Activated CD8-positive, alpha-beta memory T cell treated with anti-CD3 and anti-CD28 coated beads, Interleukin-2, amount 10 ng/mL, durations not matched to agents 7 days and 5 days (primary cell): Measurements from ENCODE around the gene ALDH3B1. TPM values are rescaled to one million over a fixed set of nuclear protein-coding genes. Genes with fewer than 3 reads are reported as not detected.

ENCODE experiments used
- ATAC-seq: fragments of 150-1000 bp; cut with Tn5 transposase; one replicate; pipeline ENCODE4 v1.10.0; 2021; ENCODE audit warnings: moderate library complexity
- CTCF ChIA-PET: fragments of 350-600 bp; sonication (Branson Sonifier 250); formaldehyde crosslinking; loops from one replicate; lab custom pipeline; 2021; ENCODE audit warnings: antibody characterized with exemption; lab: Charles Lee
- DNase-seq: peaks from one replicate; pipeline ENCODE4 v3.0.0-alpha.2; 2020
- H3K27ac Mint-ChIP-seq: one replicate; pipeline ENCODE4 v1.8.0; 2021; ENCODE audit warnings: mild to moderate bottlenecking, mixed read lengths
- H3K27me3 Mint-ChIP-seq: one replicate; pipeline ENCODE4 v1.8.0; 2021; ENCODE audit warnings: mixed read lengths
- H3K36me3 Mint-ChIP-seq: one replicate; pipeline ENCODE4 v1.8.0; 2021; ENCODE audit warnings: mild to moderate bottlenecking, mixed read lengths
- H3K4me1 Mint-ChIP-seq: one replicate; pipeline ENCODE4 v1.8.0; 2021; ENCODE audit warnings: mixed read lengths
- H3K4me3 Mint-ChIP-seq: one replicate; pipeline ENCODE4 v1.8.0; 2021; ENCODE audit warnings: mild to moderate bottlenecking, moderate library complexity, mixed read lengths
- H3K9me3 Mint-ChIP-seq: one replicate; pipeline ENCODE4 v1.8.0; 2022; ENCODE audit warnings: low read depth, mixed read lengths
- total RNA-seq, 2 experiments: library from RNA; stranded (reverse); gene quantifications; one replicate each; pipeline ENCODE4 v1.2.3, GENCODE V29; 2021

Gene ALDH3B1
- total RNA-seq, 2 experiments from 2014 or later, result not detected

DNA sequence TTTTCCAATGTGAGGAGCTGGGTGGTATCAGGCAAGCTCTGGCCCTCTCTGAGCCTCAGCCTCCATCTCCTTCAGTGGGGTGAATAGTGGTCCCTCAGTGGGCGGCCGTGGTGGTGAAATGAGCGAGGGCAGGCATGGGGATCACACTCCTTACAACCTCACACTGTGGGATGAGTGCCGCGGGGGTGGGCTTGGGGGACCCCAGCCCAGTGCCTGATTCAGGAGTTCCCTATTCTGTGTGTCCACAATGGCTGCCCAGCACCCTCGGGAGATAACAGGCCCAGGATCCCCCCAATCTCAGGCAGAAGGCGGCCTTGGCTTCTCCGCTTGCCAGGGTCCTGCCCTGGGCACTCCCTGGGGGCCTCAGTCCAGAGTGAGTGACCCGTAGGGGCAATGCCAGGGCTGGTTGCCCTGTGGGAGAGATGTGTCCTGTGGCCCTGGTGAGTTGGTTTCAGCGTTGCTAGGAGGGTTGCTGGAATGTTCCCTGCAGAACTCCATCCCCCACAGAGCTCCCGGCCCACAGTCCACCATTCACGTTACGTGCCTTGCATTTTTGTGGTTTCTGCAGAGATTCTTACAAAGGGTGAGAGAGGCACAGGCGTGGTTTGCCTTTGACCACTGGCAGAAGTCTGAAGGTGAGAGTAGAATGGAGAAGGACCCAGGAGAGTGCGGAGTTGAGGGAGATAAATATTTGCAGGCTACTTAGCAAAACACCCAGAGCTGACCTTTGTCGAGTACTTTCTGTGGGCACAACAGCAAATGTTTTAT, 2.9 kb downstream of the ALDH3B1 start:
- Mint-ChIP-seq H3K27me3 (no peaks in the 10 kb centered on the region), H3K4me3 (no peak overlapping the region), H3K36me3 (no peaks in the 10 kb centered on the region), H3K4me1 (peaks cover 10% of the 10 kb centered on the region), H3K9me3 (no peaks in the 10 kb centered on the region), H3K27ac (no peak overlapping the region)
- DNase-seq (no peak), ATAC-seq (no peak)
- CTCF ChIA-PET, result no interaction called here

DNA sequence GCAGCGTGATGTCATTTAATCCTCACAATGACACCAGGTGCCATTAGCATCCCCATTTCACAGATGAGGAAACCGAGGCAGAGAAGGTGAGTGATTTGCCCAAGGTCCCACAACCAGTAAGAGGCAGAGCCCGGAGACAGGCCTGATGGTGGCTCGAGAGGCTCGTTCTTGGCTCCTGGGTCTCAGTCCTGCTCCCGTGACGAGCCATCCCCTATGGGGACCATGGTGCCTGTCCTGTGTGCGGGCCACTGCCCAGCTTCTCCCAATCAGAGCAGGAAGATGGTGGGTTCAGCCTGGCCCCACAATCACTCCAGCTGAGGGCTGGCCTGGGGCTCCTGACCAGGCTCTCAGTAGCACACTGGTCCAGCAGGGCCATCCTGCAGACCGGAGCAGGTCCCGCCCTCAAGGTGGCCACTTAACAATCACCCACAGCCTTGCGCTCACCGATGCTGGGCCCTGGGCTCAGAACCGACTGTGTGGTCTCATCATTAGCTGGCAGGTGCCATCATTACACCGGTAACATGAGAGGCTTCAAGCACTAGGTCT, 3.6 kb downstream of the ALDH3B1 start:
- Mint-ChIP-seq H3K4me3 (no peak overlapping the region), H3K4me1 (peaks cover 10% of the 10 kb centered on the region), H3K27ac (no peak overlapping the region), H3K27me3 (no peaks in the 10 kb centered on the region), H3K36me3 (no peaks in the 10 kb centered on the region), H3K9me3 (no peaks in the 10 kb centered on the region)
- no peak for ATAC-seq
- CTCF ChIA-PET, result no interaction called here
- DNase-seq, result no peak

DNA sequence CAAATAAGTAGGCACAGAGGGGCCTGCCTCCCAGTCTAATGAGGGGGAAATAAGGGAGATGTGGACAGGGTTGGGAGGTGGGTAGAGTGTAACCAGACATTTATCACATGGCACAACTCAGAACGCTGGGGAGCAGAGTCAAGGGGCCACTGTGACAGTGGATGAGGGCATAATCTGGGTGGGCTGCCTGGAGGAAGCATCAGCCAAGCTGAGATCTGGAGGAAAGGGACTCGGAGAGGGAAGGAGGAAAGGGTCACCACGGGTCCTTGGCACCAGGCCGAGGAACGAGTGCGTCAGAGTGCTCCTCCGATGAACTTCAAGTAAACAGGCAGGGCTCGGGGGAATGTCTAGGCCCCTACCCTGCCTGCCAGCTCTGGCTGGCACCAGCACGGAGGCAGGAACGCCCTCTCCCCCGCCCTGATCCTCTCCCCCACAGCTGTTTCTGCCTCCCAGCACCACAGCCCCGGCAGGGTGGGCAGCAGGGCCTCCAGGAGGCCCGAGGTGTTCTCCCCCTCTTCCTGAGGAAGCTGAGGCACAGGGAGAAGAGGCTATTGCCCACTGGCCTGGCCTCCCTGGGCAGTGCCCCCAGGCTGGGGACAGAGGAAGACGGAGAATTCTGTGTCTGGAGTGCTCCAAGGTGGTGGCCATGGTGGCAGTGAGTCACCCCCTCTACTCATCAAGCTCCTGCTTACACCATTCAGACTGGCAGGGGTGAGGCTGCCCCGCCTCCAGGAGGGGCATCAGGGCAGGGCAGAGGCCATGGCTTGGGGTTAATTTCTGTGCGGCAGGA, 4.2 kb downstream of the ALDH3B1 start:
- Mint-ChIP-seq H3K36me3 (no peaks in the 10 kb centered on the region), H3K27me3 (no peaks in the 10 kb centered on the region), H3K27ac (no peak overlapping the region), H3K9me3 (no peaks in the 10 kb centered on the region), H3K4me3 (no peak overlapping the region), H3K4me1 (peaks cover 7% of the 10 kb centered on the region)
- no peak for ATAC-seq
- CTCF ChIA-PET, result no interaction called here
- no peak for DNase-seq

GRCh38 chr11:68014947-68015447, 4.9 kb downstream of the ALDH3B1 start:
- DNase-seq (no peak), ATAC-seq (no peak)
- Mint-ChIP-seq H3K27ac (no peak overlapping the region), H3K27me3 (no peaks in the 10 kb centered on the region), H3K36me3 (no peaks in the 10 kb centered on the region), H3K9me3 (no peaks in the 10 kb centered on the region), H3K4me3 (no peak overlapping the region), H3K4me1 (peaks cover 2% of the 10 kb centered on the region)
- CTCF ChIA-PET, result no interaction called here

- no peaks in the 10 kb centered on the region for H3K9me3 Mint-ChIP-seq
- no peaks in the 10 kb centered on the region for H3K27me3 Mint-ChIP-seq
- CTCF ChIA-PET, result no interaction called here
- no peaks in the 10 kb centered on the region for H3K4me1 Mint-ChIP-seq
- ATAC-seq, result no peak
- H3K27ac Mint-ChIP-seq, result no peak overlapping the region
- no peak for DNase-seq
- no peaks in the 10 kb centered on the region for H3K36me3 Mint-ChIP-seq
- H3K4me3 Mint-ChIP-seq, result no peak overlapping the region
These were observed 5.3 kb downstream of the ALDH3B1 start for GRCh38 chr11:68015467-68015866.

GRCh38 chr11:68016161-68016903, 6.2 kb downstream of the ALDH3B1 start:
- Mint-ChIP-seq H3K9me3 (no peaks in the 10 kb centered on the region), H3K4me1 (no peaks in the 10 kb centered on the region), H3K36me3 (no peaks in the 10 kb centered on the region), H3K27ac (no peak overlapping the region), H3K27me3 (no peaks in the 10 kb centered on the region), H3K4me3 (no peak overlapping the region)
- no peak for ATAC-seq
- CTCF ChIA-PET, result no interaction called here
- DNase-seq, result no peak

DNA sequence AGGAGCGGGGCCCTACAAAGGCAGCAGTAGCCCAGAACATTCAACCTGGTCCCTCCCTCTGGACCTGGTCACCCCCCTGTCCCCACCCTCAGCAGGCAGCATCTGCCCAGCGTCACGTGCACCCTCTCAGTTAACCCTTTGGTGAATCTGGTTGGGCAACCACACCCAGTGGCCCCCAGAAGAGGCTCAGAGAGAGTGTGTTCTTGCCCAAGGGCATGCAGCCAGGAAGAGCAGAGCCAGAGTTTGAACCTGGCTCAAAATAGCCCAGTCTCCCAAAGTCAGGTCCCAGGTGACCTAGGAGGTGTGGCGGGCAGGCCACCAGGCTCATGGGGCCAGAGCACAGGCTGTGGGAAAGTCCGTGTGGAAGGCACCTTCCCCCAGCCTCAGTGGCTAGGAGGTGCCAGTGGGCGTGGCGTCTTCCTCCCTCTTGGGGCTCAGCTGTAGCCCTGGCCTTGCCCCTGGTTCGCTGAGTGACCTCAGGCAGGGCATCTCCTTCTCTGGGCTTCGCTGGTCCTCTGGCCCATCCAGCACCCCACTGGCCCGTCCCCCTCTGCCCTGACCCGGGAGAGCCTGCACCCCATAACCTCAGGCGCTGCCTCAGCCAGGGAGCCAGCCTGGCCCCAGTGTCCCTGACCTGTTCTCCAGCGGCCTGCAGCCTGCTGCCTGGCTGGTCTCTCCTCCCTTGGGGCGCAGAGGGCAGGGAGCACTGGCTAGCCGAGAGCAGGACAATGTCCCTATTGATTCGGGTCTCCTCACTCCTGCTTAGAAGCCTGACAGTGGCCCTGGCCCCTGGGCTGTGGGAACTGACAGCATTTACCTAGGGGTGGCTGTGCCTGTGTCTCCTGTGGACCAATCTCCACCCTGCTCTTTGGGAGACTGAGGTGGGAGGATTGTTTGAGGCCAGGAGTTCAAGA, 7.0 kb downstream of the ALDH3B1 start:
- no peaks in the 10 kb centered on the region for H3K4me1 Mint-ChIP-seq
- H3K27ac Mint-ChIP-seq, result no peak overlapping the region
- CTCF ChIA-PET, result no interaction called here
- no peaks in the 10 kb centered on the region for H3K36me3 Mint-ChIP-seq
- no peak overlapping the region for H3K4me3 Mint-ChIP-seq
- ATAC-seq (no peak), DNase-seq (no peak)
- no peaks in the 10 kb centered on the region for H3K9me3 Mint-ChIP-seq
- no peaks in the 10 kb centered on the region for H3K27me3 Mint-ChIP-seq

DNA sequence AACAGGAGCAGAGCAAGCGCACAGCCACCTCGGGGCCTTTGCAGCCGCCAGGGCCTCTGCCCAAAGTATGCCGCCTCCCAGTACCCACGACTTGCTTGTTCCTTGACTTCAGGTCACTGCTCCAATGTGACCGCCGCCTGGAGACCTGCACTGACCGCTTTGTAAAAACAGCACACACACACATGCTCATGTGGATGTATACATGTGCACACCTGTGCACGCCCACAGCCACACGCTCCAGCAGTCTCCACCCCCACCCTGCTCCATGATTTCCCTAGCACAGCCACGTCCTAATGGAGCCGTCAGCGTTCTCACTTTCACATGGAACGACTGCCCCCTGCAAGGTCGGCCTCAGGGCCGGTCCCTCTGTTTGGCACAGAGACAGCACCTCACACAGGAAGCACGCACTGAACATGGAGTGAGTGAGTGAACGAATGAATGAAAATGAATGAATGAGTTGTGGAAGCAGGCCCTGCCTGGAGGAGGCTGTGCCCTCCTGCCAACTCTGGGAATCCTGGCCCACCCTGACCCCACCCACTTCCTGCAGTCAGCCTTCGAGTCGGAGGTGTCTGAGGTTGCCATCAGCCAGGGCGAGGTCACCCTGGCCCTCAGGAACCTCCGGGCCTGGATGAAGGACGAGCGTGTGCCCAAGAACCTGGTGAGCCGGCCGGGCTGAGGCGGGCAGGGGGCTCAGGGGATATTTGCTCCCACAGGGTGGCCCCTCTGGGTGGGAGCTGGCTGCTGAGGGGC, 8.0 kb downstream of the ALDH3B1 start:
- H3K27ac Mint-ChIP-seq, result no peak overlapping the region
- H3K27me3 Mint-ChIP-seq, result no peaks in the 10 kb centered on the region
- no peaks in the 10 kb centered on the region for H3K4me1 Mint-ChIP-seq
- CTCF ChIA-PET, result no interaction called here
- no peaks in the 10 kb centered on the region for H3K36me3 Mint-ChIP-seq
- no peaks in the 10 kb centered on the region for H3K9me3 Mint-ChIP-seq
- DNase-seq (no peak), ATAC-seq (no peak)
- H3K4me3 Mint-ChIP-seq, result no peak overlapping the region

- no peak for DNase-seq
- H3K27ac Mint-ChIP-seq, result no peak overlapping the region
- no peak overlapping the region for H3K4me3 Mint-ChIP-seq
- no peak for ATAC-seq
- H3K27me3 Mint-ChIP-seq, result no peaks in the 10 kb centered on the region
- CTCF ChIA-PET, result no interaction called here
- no peaks in the 10 kb centered on the region for H3K9me3 Mint-ChIP-seq
- no peaks in the 10 kb centered on the region for H3K4me1 Mint-ChIP-seq
- no peaks in the 10 kb centered on the region for H3K36me3 Mint-ChIP-seq
These were observed 8.6 kb downstream of the ALDH3B1 start for GRCh38 chr11:68018730-68019190.

DNA sequence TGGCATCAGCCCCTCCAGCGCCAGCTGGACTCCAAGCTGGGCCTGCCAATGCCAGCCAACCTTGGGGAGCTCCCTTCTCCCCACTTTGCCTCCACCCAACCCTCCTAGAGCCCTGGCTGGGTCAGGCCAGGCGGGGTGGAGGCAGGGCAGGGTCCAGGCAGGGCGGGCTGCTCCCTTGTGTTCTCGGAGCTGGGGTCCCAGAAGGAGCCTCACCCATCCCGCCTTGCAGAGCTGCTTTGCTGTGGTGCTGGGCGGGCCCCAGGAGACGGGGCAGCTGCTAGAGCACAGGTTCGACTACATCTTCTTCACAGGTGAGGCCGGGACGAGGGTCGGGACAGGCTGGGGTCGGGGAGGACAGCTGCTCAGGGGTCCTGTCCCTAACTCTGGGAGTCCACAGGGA, 9.4 kb downstream of the ALDH3B1 start:
- no peaks in the 10 kb centered on the region for H3K9me3 Mint-ChIP-seq
- H3K36me3 Mint-ChIP-seq, result no peaks in the 10 kb centered on the region
- H3K4me3 Mint-ChIP-seq, result no peak overlapping the region
- CTCF ChIA-PET, result no interaction called here
- H3K27me3 Mint-ChIP-seq, result no peaks in the 10 kb centered on the region
- no peak for ATAC-seq
- DNase-seq, result no peak
- H3K27ac Mint-ChIP-seq, result no peak overlapping the region
- H3K4me1 Mint-ChIP-seq, result no peaks in the 10 kb centered on the region

DNA sequence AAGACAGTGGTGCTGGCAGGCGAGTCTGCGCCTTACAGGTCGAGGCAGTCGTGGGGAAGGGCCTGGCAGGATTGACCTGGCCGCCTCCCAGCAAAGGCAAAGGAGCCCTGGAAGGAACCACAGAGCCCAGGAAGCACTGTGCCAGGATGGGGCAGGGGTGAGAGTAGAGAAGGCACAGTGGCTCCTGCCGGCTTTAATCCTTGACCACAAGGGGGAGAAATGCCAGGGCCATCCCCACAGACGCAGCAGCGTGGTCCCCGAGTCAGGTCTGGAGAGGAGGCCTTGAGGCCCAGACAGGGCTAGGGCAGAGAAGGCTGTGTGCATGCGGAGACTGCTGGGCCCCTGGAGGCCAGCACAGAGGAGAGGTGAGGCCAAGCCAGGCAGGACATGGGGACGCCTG, 10.4 kb downstream of the ALDH3B1 start:
- Mint-ChIP-seq H3K9me3 (no peaks in the 10 kb centered on the region), H3K36me3 (no peaks in the 10 kb centered on the region), H3K27ac (no peak overlapping the region), H3K27me3 (peaks cover 2% of the 10 kb centered on the region), H3K4me3 (no peak overlapping the region), H3K4me1 (no peaks in the 10 kb centered on the region)
- no peak for ATAC-seq
- CTCF ChIA-PET, result no interaction called here
- DNase-seq, result no peak

DNA sequence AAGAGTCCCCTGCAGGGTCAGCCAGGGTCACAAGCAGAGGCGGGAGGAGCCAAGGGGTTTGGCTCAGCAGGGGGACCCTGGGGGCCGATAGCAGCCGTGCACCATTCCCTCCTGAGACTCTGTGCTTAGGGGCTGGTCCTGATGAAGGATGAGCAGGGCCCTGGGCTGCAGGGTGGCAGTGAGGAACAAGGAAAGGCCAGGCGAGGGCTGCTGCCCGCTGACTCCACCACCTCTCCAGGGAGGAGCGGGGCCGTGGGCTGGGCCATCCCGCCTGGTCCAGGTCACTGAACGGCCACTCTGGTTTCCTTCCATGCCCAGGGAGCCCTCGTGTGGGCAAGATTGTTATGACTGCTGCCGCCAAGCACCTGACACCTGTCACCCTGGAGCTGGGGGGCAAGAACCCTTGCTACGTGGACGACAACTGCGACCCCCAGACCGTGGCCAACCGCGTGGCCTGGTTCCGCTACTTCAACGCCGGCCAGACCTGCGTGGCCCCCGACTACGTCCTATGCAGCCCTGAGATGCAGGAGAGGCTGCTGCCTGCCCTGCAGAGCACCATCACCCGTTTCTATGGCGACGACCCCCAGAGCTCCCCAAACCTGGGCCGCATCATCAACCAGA, 11.2 kb downstream of the ALDH3B1 start:
- no peak overlapping the region for H3K27ac Mint-ChIP-seq
- DNase-seq (no peak), ATAC-seq (no peak)
- H3K4me1 Mint-ChIP-seq, result peaks cover 2% of the 10 kb centered on the region
- CTCF ChIA-PET, result no interaction called here
- peaks cover 2% of the 10 kb centered on the region for H3K27me3 Mint-ChIP-seq
- no peaks in the 10 kb centered on the region for H3K36me3 Mint-ChIP-seq
- H3K9me3 Mint-ChIP-seq, result no peaks in the 10 kb centered on the region
- no peak overlapping the region for H3K4me3 Mint-ChIP-seq
